Memory B cell (primary cell): ENCODE results near the gene SPPL2B.

ENCODE experiments used
- ATAC-seq: fragments of 150-1000 bp; cut with Tn5 transposase; 2 replicates; pipeline ENCODE4 v1.10.0; 2021; ENCODE audit warnings: low read depth, mild to moderate bottlenecking, moderate library complexity
- DNase-seq, 2 donors: peaks; one replicate each; pipeline ENCODE4 v3.0.0; 2022; ENCODE audit warnings: low spot score in 2 of 2
- H3K27ac Mint-ChIP-seq: one replicate; pipeline ENCODE4 v1.8.0; 2022; ENCODE audit warnings: mild to moderate bottlenecking, moderate library complexity, mixed read lengths
- H3K27me3 Mint-ChIP-seq: one replicate; pipeline ENCODE4 v1.8.0; 2022; ENCODE audit warnings: mixed read lengths
- H3K36me3 Mint-ChIP-seq: one replicate; pipeline ENCODE4 v1.8.0; 2022; ENCODE audit warnings: mild to moderate bottlenecking, mixed read lengths
- H3K4me1 Mint-ChIP-seq: one replicate; pipeline ENCODE4 v1.8.0; 2022; ENCODE audit warnings: mixed read lengths
- H3K4me3 Mint-ChIP-seq: one replicate; pipeline ENCODE4 v1.8.0; 2022; ENCODE audit warnings: mild to moderate bottlenecking, moderate library complexity, mixed read lengths
- H3K9me3 Mint-ChIP-seq: one replicate; pipeline ENCODE4 v1.8.0; 2022; ENCODE audit warnings: mixed read lengths

SPPL2B gene

GRCh38 chr19:2355168-2356035, 26.9 kb downstream of the SPPL2B start:
- Mint-ChIP-seq H3K27ac (no peak overlapping the region), H3K4me3 (no peak overlapping the region), H3K9me3 (peaks cover 7% of the 10 kb centered on the region), H3K27me3 (peaks cover 2% of the 10 kb centered on the region), H3K36me3 (peaks cover 6% of the 10 kb centered on the region), H3K4me1 (peaks cover 11% of the 10 kb centered on the region)
- no peak for DNase-seq
- ATAC-seq = no peak

GRCh38 chr19:2356036-2356646, 27.7 kb downstream of the SPPL2B start:
- H3K9me3 Mint-ChIP-seq = peaks cover 7% of the 10 kb centered on the region
- peaks cover 6% of the 10 kb centered on the region for H3K27me3 Mint-ChIP-seq
- ATAC-seq (no peak), DNase-seq (no peak)
- H3K27ac Mint-ChIP-seq = no peak overlapping the region
- H3K36me3 Mint-ChIP-seq = peaks cover 6% of the 10 kb centered on the region
- H3K4me3 Mint-ChIP-seq = no peak overlapping the region
- H3K4me1 Mint-ChIP-seq = peaks cover 14% of the 10 kb centered on the region

- Mint-ChIP-seq H3K4me1 (peaks cover 14% of the 10 kb centered on the region), H3K36me3 (peaks cover 6% of the 10 kb centered on the region), H3K27ac (peak overlapping the region; percentile 56), H3K27me3 (peaks cover 6% of the 10 kb centered on the region), H3K4me3 (no peak overlapping the region), H3K9me3 (peaks cover 7% of the 10 kb centered on the region)
- DNase-seq = no peak
- no peak for ATAC-seq
These were observed 29.1 kb downstream of the SPPL2B start for GRCh38 chr19:2357279-2358206.

- Mint-ChIP-seq H3K27ac (no peak overlapping the region), H3K4me3 (no peak overlapping the region), H3K9me3 (peaks cover 7% of the 10 kb centered on the region), H3K36me3 (peaks cover 6% of the 10 kb centered on the region), H3K4me1 (peaks cover 14% of the 10 kb centered on the region), H3K27me3 (peaks cover 6% of the 10 kb centered on the region)
- no peak for ATAC-seq
- no peak for DNase-seq
These were observed 30.2 kb downstream of the SPPL2B start for GRCh38 chr19:2358548-2359173.

- H3K36me3 Mint-ChIP-seq = peaks cover 6% of the 10 kb centered on the region
- peaks cover 9% of the 10 kb centered on the region for H3K27me3 Mint-ChIP-seq
- H3K9me3 Mint-ChIP-seq = peaks cover 7% of the 10 kb centered on the region
- peak within 1 kb of the TSS; percentile 12 for H3K4me3 Mint-ChIP-seq
- no peak for ATAC-seq
- no peak for DNase-seq
- H3K27ac Mint-ChIP-seq = no peak within 1 kb of the TSS
- H3K4me1 Mint-ChIP-seq = peaks cover 14% of the 10 kb centered on the region
These were observed 31.7 kb downstream of the SPPL2B start, which contains the start of gene TMPRSS9 for GRCh38 chr19:2359992-2360685. TMPRSS9 (plus strand) TSS chr19:2360265; CDS start chr19:2389786, 29,521 bp downstream.

- Mint-ChIP-seq H3K36me3 (peaks cover 6% of the 10 kb centered on the region), H3K9me3 (peaks cover 7% of the 10 kb centered on the region), H3K27ac (no peak overlapping the region), H3K4me1 (peaks cover 14% of the 10 kb centered on the region), H3K4me3 (no peak overlapping the region), H3K27me3 (peaks cover 12% of the 10 kb centered on the region)
- ATAC-seq (no peak), DNase-seq (no peak)
These were observed 32.3 kb downstream of the SPPL2B start for GRCh38 chr19:2360833-2361232.

GRCh38 chr19:2361246-2362045, 33.0 kb downstream of the SPPL2B start:
- Mint-ChIP-seq H3K4me1 (peaks cover 14% of the 10 kb centered on the region), H3K36me3 (peaks cover 6% of the 10 kb centered on the region), H3K9me3 (peaks cover 7% of the 10 kb centered on the region), H3K27me3 (peaks cover 12% of the 10 kb centered on the region), H3K27ac (no peak overlapping the region), H3K4me3 (no peak overlapping the region)
- ATAC-seq = no peak
- no peak for DNase-seq

GRCh38 chr19:2362046-2362969, 33.8 kb downstream of the SPPL2B start:
- ATAC-seq (no peak), DNase-seq (no peak)
- Mint-ChIP-seq H3K4me1 (peaks cover 8% of the 10 kb centered on the region), H3K27me3 (peaks cover 12% of the 10 kb centered on the region), H3K4me3 (no peak overlapping the region), H3K9me3 (peaks cover 3% of the 10 kb centered on the region), H3K36me3 (no peaks in the 10 kb centered on the region), H3K27ac (no peak overlapping the region)

- no peaks in the 10 kb centered on the region for H3K36me3 Mint-ChIP-seq
- no peak overlapping the region for H3K27ac Mint-ChIP-seq
- ATAC-seq (no peak), DNase-seq (no peak)
- no peak overlapping the region for H3K4me3 Mint-ChIP-seq
- peaks cover 12% of the 10 kb centered on the region for H3K27me3 Mint-ChIP-seq
- peaks cover 6% of the 10 kb centered on the region for H3K4me1 Mint-ChIP-seq
- peaks cover 1% of the 10 kb centered on the region for H3K9me3 Mint-ChIP-seq
These were observed 34.5 kb downstream of the SPPL2B start for GRCh38 chr19:2362970-2363300.

- ATAC-seq = no peak
These were observed 34.9 kb downstream of the SPPL2B start for GRCh38 chr19:2363419-2363818.

GRCh38 chr19:2365201-2365970, 36.9 kb downstream of the SPPL2B start:
- peaks cover 3% of the 10 kb centered on the region for H3K4me1 Mint-ChIP-seq
- no peaks in the 10 kb centered on the region for H3K9me3 Mint-ChIP-seq
- ATAC-seq = no peak
- peaks cover 13% of the 10 kb centered on the region for H3K27me3 Mint-ChIP-seq
- no peak for DNase-seq
- no peak overlapping the region for H3K4me3 Mint-ChIP-seq
- H3K27ac Mint-ChIP-seq = no peak overlapping the region
- H3K36me3 Mint-ChIP-seq = no peaks in the 10 kb centered on the region

More at GRCh38 chr19:2363419-2363818, 34.9 kb downstream of the SPPL2B start:
- Mint-ChIP-seq H3K27me3 (peaks cover 14% of the 10 kb centered on the region), H3K36me3 (no peaks in the 10 kb centered on the region), H3K4me1 (peaks cover 5% of the 10 kb centered on the region), H3K4me3 (no peak overlapping the region), H3K9me3 (no peaks in the 10 kb centered on the region), H3K27ac (no peak overlapping the region)
- DNase-seq = no peak
